AG09309 (cell line): Measurements from ENCODE around the gene SCN9A.

Experiments
- DNase-seq: peaks from one replicate; pipeline ENCODE4 v3.0.0-alpha.2; 2010; ENCODE audit warnings: low read depth
- H3K4me3 ChIP-seq: 2 replicates; pipeline ENCODE4 v1.5.1; 2011; ENCODE audit warnings: mild to moderate bottlenecking, low read depth, low read length, moderate library complexity; ENCODE audit not compliant: control insufficient read depth
- TF ChIP-seq, protein P1 (sequence below): IDR thresholded peaks from 2 replicates; pipeline ENCODE4 v1.5.1; 2011; ENCODE audit warnings: mild to moderate bottlenecking, low read depth, low read length, inconsistent platforms; ENCODE audit not compliant: insufficient read depth, control insufficient read depth; ENCODE audit errors: missing control alignments

The SCN9A gene

DNA sequence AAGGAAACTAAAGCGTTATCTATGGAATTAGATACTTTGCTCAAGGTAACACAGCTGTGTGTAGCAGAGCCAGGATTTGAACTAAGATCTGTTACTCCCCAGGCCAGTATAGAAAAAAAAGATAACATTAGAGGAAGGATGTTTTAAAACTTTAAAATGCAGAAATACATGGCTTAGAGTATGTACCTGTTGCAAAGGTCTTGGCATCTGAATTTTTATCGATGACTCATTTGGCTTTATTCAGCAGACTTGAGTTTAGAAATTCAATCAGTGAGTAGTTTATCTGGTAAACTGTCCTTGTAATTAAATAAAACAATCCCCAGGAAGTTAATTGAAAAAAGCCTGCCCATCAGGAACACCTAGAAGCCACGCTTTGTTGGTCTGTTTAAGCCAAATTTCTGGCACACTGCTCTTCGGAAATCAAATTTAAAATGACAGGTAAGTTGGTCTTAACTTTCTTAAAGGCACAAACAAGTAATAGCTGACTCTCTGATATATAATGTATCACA is 36.9 kb downstream of the SCN9A start:
- no peak overlapping the region for H3K4me3 ChIP-seq
- DNase-seq = no peak
- TF ChIP-seq, protein P1, sequence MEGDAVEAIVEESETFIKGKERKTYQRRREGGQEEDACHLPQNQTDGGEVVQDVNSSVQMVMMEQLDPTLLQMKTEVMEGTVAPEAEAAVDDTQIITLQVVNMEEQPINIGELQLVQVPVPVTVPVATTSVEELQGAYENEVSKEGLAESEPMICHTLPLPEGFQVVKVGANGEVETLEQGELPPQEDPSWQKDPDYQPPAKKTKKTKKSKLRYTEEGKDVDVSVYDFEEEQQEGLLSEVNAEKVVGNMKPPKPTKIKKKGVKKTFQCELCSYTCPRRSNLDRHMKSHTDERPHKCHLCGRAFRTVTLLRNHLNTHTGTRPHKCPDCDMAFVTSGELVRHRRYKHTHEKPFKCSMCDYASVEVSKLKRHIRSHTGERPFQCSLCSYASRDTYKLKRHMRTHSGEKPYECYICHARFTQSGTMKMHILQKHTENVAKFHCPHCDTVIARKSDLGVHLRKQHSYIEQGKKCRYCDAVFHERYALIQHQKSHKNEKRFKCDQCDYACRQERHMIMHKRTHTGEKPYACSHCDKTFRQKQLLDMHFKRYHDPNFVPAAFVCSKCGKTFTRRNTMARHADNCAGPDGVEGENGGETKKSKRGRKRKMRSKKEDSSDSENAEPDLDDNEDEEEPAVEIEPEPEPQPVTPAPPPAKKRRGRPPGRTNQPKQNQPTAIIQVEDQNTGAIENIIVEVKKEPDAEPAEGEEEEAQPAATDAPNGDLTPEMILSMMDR = no peak

DNA sequence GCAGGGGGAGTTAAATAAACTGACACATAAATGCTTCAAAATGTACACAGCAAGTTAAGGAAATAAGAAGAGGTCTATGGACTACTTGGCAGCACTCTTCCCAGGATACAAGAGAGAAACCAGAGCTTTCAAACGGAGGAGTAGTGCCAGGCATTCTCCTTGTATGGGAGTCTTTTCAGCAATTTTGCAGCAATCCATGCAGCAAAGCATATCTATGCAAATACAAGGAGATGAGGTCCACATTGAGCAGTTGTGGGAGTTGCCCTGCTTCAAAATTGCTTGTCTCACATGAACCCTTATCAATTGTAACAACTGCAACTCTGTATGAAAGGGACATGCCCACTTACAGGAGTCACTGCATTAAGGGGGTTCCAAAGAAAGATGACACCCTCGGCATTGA is 37.8 kb downstream of the SCN9A start:
- no peak for DNase-seq
- TF ChIP-seq, protein P1 = no peak
- no peak overlapping the region for H3K4me3 ChIP-seq

DNA sequence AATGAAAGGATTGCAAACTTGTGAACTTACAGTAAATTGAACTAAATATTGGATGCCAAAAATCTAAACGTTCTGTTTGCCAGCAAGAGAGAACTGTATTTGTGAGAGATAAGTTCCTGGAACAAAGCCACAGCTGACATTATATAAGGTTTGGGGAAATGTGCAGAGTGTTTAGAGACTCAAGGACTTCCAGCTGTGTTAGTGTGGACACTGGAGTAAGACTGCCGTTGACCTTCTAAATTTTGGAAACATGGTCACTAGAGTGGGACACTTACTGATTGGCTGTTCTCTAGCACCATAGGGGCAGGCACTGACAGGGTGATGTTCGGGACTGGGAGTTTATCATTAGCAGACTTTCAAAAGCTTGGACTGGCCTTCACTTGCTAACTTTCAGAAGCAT is 40.5 kb downstream of the SCN9A start:
- no peak overlapping the region for H3K4me3 ChIP-seq
- TF ChIP-seq, protein P1 = no peak
- no peak for DNase-seq

DNA sequence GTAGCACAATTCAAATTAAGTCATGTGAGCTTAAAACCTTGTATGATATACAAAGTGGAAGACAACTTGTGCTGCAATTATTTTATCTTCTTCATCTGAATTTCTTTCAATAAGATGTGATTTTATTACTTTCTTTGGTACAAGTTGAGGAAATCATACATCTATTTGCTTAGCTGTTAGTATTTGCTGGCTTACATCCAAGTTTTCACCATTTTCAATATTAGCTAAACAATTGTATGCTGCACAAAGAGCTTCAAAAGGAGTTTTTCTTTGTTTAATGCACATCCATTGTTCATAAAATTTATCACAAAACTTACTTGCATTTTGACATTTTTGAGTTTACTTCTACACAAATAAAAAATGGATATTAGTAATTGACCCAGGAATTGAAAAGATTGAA is 40.9 kb downstream of the SCN9A start:
- TF ChIP-seq, protein P1 = no peak
- H3K4me3 ChIP-seq = no peak overlapping the region
- DNase-seq = no peak

DNA sequence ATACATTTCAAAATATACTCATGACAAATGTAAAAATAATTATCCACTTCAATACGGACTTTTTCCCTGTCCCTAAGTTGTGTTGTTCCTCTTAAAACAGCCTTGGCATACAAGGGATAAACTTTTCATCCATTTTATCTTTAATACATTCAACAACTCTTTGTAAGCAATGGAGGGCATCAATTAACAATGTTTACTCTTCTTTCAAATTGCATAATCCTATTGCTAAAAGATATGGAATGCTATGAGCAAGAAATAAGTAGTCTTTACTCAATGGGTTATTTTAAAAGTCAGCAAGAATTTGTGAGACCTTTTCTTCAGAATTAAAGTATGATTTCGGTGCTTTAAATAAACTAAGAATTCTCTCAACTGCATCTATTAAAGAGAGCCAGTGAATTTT is 41.9 kb downstream of the SCN9A start:
- H3K4me3 ChIP-seq = no peak overlapping the region
- TF ChIP-seq, protein P1 = no peak
- DNase-seq = no peak

DNA sequence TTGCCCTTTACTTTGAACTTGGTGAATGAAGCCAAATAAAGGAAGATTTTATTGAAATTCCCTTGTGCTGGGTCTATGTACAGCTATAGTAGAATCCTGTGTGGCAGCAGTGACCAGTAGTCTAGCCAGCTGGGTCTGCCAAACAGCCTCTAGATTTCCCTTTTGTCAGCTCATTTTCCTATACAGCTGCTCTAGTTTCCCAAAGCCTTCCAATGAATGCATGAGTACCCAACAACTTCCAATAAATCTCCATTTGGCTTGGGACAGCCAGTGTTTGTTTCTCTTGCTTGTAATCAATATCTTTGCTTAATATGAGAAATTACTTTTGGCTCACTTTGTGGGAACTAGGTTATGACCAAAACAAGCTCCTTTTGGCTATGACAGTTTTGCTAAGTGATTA is 43.6 kb downstream of the SCN9A start:
- no peak for DNase-seq
- H3K4me3 ChIP-seq = no peak overlapping the region
- TF ChIP-seq, protein P1 = no peak

DNA sequence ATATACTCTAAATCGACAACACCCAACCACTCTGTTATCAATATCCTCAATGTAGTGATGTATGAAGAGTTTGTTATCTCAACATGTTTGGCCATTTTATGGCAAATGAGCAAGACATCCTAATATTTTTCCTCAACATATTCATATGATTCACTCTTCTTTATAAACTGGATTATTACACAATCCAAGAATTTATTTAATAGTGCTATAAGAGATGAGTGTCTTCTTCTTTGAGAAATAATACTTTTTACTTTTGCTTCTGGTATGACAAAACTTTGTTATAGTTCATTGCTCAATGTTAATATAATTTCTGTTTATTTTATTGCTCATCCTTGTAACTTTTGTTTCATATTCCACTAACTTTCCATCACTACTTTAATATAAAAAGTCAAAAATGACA is 44.3 kb downstream of the SCN9A start:
- H3K4me3 ChIP-seq = no peak overlapping the region
- TF ChIP-seq, protein P1 = no peak
- no peak for DNase-seq
